A673 (cell line): Measurements from ENCODE around the gene SORCS3.

Experiments used
- CTCF ChIP-seq: fragments of 300-800, 200-600 bp; sonication (generic); conservative IDR thresholded peaks from 2 replicates; pipeline ENCODE4 v1.5.1; 2017; ENCODE audit warnings: low read depth, mild to moderate bottlenecking, antibody characterized with exemption, low read length, moderate library complexity, mixed read lengths
- EZH2 ChIP-seq: fragments of 200-600 bp; sonication (generic); IDR thresholded peaks from 2 replicates; pipeline ENCODE4 v1.6.1; 2017; ENCODE audit warnings: borderline replicate concordance, low read depth, mild to moderate bottlenecking, mixed read lengths, antibody characterized with exemption, low read length; ENCODE audit not compliant: poor library complexity, severe bottlenecking

DNA sequence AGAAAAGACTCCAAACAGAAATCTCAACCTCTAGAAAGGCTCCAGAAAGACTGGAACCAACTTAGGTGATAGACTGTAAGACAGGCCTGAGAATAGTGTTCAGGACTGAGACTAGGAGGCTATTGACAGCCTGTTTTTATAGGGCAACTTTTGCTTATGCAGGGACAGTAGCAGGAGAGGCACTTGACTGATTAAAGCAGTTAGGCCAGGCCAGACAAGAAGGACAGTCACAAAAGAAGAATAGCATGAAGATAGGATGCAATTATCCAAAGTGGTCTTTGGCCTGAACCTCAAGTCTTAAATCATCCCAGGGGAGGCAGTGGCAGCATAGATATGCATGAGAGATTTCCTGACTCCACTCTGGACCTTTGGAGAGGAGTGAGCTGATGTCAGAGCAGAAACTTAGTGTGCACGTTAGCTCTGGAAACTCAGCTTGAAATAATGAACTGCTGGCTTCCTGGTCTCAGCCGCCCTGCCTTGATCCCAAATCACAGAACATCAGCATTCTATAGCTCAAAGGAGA lies 290.6 kb downstream of the SORCS3 start:
- TF ChIP-seq CTCF (no peak), EZH2 (no peak)
